ENCODE data around the gene POU6F1.

The POU6F1 gene

DNA sequence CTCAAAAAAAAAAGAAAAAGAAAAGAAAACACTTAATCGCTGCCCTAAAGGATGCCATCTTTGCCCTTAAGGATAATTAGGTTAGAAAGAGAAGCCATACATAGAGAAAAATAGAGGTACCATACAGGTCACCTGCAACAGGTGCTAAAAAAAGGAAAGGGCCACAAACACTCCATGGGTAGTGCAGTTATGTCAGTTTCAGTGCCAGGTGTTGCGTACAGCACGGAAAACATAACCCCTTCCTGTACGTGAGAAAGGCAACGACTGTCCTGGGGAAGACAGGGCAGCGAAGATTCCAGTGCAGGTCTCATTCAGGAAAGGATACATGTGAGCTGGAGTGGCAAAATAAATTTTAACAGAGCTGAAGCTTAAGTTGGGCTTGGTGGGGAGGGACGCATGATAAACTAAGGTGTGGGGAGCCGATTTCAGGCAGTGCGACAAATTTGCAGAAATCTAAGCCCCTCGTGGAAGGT is 20.2 kb upstream of the POU6F1 start:
- Histone ChIP-seq H3K4me3 (ENCODE audit: low read depth, low read length, poor library complexity, severe bottlenecking) (peak overlapping the region; percentile 84), H3K79me2 (ENCODE audit: insufficient read depth, low read length) (no peaks in the 10 kb centered on the region), H3K4me2 (ENCODE audit: low read length) (peak overlapping the region; percentile 98), H3K36me3 (ENCODE audit: insufficient read depth, low read length) (peaks cover 28% of the 10 kb centered on the region), H3K27me3 (ENCODE audit: insufficient read depth, low read length) (no peaks in the 10 kb centered on the region), H3K9me3 (ENCODE audit: low read length) (no peaks in the 10 kb centered on the region), H3K9me2 (ENCODE audit: low read depth, low read length) (no peaks in the 10 kb centered on the region), H3K27ac (ENCODE audit: low read depth, low read length, poor library complexity, severe bottlenecking) (peak overlapping the region; percentile 95), H3K9ac (ENCODE audit: low read length) (peak overlapping the region; percentile 95), H4K20me1 (ENCODE audit: insufficient read depth, low read length) (no peaks in the 10 kb centered on the region), H3K4me1 (ENCODE audit: insufficient read depth, low read length, severe bottlenecking) (peaks cover 14% of the 10 kb centered on the region), H3F3A (ENCODE audit: insufficient read depth, low read length) (no peaks in the 10 kb centered on the region), H2AFZ (ENCODE audit: low read length) (peak overlapping the region; percentile 88)
- TF ChIP-seq CTCF (IDR thresholded peaks at IDR 0.05; ENCODE audit: low read length) (no peak), EZH2 (IDR thresholded peaks at IDR 0.05; ENCODE audit: borderline replicate concordance, low read length) (no peak)

GRCh38 chr12:51234530-51234929 is 16.7 kb upstream of the POU6F1 start:
- Histone ChIP-seq H3K4me2 (ENCODE audit: low read length) (no peak overlapping the region), H4K20me1 (ENCODE audit: insufficient read depth, low read length) (no peaks in the 10 kb centered on the region), H3K9me2 (ENCODE audit: low read depth, low read length) (no peaks in the 10 kb centered on the region), H3F3A (ENCODE audit: insufficient read depth, low read length) (no peaks in the 10 kb centered on the region), H3K9me3 (ENCODE audit: low read length) (0 out of 2 replicates have a peak, but pooled peaks cover 2% of the 10 kb centered on the region), H3K9ac (ENCODE audit: low read length) (no peak overlapping the region), H3K4me3 (ENCODE audit: low read depth, low read length, poor library complexity, severe bottlenecking) (no peak overlapping the region), H3K27me3 (ENCODE audit: insufficient read depth, low read length) (no peaks in the 10 kb centered on the region), H2AFZ (ENCODE audit: low read length) (no peak overlapping the region), H3K4me1 (ENCODE audit: insufficient read depth, low read length, severe bottlenecking) (peaks cover 7% of the 10 kb centered on the region), H3K79me2 (ENCODE audit: insufficient read depth, low read length) (no peaks in the 10 kb centered on the region), H3K27ac (ENCODE audit: low read depth, low read length, poor library complexity, severe bottlenecking) (no peak overlapping the region), H3K36me3 (ENCODE audit: insufficient read depth, low read length) (no peaks in the 10 kb centered on the region)
- TF ChIP-seq CTCF (IDR thresholded peaks at IDR 0.05; ENCODE audit: low read length) = no peak
- TF ChIP-seq EZH2 (IDR thresholded peaks at IDR 0.05; ENCODE audit: borderline replicate concordance, low read length) = no peak

DNA sequence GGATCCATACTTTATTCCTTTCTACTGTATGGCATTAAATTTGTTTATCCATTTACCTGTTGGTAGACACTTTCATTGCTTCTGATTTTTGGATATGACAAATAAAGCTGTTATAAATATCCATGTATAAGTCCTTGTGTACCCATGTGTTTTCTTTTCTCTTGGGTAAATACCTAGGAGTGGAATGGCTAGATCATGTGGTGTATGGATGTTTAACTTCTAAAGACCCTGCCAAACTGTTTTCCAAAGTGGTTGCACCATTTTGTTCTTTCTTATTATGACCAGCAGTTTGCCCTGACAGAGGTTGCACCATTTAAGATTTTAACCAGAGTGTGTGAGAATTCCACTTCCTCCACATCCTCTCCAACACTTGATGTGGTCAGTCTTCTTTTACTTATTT is 14.8 kb upstream of the POU6F1 start:
- H3K4me3 ChIP-seq (ENCODE audit: low read depth, low read length, poor library complexity, severe bottlenecking) = no peak overlapping the region
- H3K36me3 ChIP-seq (ENCODE audit: insufficient read depth, low read length) = no peaks in the 10 kb centered on the region
- no peak overlapping the region for H3K27ac ChIP-seq (ENCODE audit: low read depth, low read length, poor library complexity, severe bottlenecking)
- H3K9me2 ChIP-seq (ENCODE audit: low read depth, low read length) = no peaks in the 10 kb centered on the region
- no peak overlapping the region for H3K9ac ChIP-seq (ENCODE audit: low read length)
- no peak for TF ChIP-seq CTCF (IDR thresholded peaks at IDR 0.05; ENCODE audit: low read length)
- TF ChIP-seq EZH2 (IDR thresholded peaks at IDR 0.05; ENCODE audit: borderline replicate concordance, low read length) = no peak
- 0 out of 2 replicates have a peak, but pooled peaks cover 2% of the 10 kb centered on the region for H3K9me3 ChIP-seq (ENCODE audit: low read length)
- H2AFZ ChIP-seq (ENCODE audit: low read length) = no peak overlapping the region
- H3K79me2 ChIP-seq (ENCODE audit: insufficient read depth, low read length) = no peaks in the 10 kb centered on the region
- H3K4me1 ChIP-seq (ENCODE audit: insufficient read depth, low read length, severe bottlenecking) = no peaks in the 10 kb centered on the region
- H3F3A ChIP-seq (ENCODE audit: insufficient read depth, low read length) = no peaks in the 10 kb centered on the region
- H3K4me2 ChIP-seq (ENCODE audit: low read length) = no peak overlapping the region
- H3K27me3 ChIP-seq (ENCODE audit: insufficient read depth, low read length) = no peaks in the 10 kb centered on the region
- no peaks in the 10 kb centered on the region for H4K20me1 ChIP-seq (ENCODE audit: insufficient read depth, low read length)
